Dedifferentiated amniotic fluid mesenchymal stem cell (primary cell): ENCODE data around the gene FAAH2.
"Not testable (repeated sequence)": the region's sequence is repeated elsewhere in the genome, so short reads cannot be mapped to it uniquely, and the experiment has no call there.

Experiments
- DNase-seq: peaks from one replicate; pipeline ENCODE4 v3.0.0-alpha.2; 2016; ENCODE audit errors: extremely low spot score

The FAAH2 gene

GRCh38 chrX:57380026-57380796 lies 93.7 kb downstream of the FAAH2 start:
- no peak for DNase-seq

DNA sequence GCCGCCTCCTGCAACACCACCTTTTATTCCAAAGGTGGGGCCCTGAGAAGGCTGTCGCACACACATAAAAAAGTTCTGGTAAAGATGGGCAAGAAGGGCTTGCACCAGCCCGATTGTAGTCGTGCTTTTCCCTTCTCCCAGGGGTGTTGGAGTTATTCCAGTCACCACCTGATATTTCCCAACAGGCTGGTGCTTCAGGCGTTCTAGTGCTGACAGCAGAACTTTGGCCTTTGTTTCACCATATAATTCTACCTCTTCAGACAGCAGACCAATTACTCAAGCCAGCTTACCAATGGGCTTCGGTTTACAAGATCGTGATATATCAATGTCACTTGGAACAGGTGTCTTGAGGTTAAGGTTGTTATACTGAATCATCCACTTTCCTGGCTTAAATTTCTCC lies 107.7 kb downstream of the FAAH2 start:
- DNase-seq, result not testable (repeated sequence)

DNA sequence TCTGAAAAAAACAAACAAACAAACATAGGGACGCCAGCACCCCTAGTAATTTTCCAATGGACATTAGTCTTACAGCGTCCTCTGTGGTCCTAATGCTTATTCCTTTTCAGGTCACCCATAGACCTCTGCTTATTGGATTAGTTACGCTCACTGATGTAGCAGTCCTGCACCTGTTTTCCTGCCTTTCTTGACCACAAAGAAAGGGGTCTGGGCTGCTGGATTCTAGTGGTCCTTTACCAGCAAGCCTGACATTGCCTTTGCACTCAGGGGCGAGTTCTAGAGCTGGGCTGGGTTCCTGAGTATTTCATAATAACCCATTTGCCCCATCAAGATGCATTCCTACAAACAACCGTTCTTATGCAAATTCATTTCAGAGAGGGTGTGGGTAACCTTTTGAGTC lies 116.7 kb downstream of the FAAH2 start:
- not testable (repeated sequence) for DNase-seq

DNA sequence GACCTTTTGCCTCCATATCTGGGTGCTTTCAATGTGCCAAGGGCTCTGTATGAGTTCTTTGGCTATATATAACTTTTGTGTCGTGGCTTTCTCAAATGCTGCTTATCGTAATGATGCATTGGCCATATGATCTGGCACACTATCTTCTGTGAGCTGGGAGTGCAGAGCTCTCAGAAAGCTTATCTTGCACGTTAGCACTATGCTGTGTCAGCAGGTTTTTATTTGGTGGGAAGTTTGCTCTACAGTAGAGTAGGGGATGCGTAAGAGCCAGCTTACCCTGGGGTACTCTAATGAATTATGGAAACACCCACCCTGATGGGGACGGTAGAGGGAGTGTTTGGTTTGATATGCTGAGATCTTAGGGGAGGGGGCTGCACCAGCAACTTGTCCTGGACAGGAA lies 119.6 kb downstream of the FAAH2 start:
- no peak for DNase-seq

GRCh38 chrX:57417827-57418226 lies 131.3 kb downstream of the FAAH2 start:
- DNase-seq, result no peak

DNA sequence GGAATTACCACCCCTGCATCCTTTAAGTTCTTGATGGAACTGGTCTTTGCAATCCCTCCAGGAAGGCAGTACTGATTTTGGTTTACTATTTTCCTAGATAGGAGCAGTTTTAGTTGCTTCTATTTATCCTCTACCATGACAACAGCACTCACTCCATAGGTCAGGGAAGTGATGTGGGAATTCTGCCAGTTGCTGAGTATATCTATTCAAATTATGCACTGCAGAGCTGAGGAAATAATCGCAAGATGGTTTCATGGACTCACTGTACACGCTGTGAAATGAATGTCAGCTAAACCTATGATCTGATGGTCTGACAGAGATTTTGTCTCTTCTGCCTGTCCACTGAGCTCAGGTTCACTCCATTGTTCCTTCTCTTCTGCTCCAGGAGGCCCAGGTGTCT lies 135.8 kb downstream of the FAAH2 start:
- no peak for DNase-seq

DNA sequence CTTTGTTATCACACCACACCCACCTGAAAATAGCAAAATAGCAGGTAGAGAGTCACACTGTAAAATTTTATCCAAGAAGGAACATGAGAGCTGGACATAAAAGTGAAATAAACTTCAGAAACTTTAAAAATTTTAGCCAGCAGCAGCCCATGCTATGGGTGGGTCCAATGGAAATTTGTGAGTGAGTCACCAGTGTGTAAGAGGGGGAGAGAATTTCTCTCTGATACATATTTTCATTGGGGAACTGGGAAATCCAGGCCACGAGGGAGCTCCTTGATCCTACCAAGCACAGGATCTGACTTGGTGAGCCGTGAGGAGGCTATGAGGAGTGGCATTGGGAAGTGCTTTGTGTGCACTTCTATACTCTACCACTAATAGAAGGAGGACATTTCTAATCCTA lies 136.3 kb downstream of the FAAH2 start:
- DNase-seq, result no peak

- DNase-seq, result no peak
These were observed 158.6 kb downstream of the FAAH2 start for GRCh38 chrX:57445076-57445475.

DNA sequence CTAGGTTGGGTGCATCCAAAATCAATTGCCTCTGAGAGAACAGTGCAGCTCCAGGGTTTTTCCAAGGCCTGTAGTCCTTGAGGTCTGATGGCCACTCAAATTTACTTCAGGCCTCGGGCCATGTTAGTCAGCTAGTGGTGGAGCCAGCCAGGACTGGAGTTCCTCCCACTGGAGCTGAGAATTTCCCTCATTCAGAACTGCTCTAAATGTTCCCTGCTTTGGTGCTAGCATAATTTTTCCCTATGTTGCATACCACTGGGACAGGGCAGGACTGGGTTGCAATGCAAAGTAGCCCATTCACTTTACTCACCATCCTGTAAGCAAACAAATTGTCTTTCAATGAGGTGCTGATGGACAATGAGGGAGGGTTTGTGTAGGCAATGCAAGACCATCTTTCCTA lies 159.3 kb downstream of the FAAH2 start:
- no peak for DNase-seq

DNA sequence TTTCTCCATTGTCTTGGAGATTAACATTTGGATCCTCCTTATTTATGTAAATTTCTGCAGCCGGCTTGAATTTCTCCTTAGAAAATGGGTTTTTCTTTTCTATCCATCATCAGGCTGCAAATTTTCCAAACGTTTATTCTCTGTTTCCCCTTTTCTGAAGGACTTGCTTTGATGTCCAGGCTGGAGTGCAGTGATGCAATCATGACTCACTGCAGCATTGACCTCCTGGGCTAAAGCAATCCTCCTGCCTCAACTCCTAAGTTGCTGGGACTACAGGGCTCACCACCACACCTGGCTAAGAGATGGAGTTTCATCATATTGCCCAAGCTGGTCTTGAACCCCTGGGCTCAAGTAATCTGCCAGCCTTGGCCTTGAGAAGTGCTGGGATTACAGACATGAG lies 161.3 kb downstream of the FAAH2 start:
- DNase-seq, result no peak

DNA sequence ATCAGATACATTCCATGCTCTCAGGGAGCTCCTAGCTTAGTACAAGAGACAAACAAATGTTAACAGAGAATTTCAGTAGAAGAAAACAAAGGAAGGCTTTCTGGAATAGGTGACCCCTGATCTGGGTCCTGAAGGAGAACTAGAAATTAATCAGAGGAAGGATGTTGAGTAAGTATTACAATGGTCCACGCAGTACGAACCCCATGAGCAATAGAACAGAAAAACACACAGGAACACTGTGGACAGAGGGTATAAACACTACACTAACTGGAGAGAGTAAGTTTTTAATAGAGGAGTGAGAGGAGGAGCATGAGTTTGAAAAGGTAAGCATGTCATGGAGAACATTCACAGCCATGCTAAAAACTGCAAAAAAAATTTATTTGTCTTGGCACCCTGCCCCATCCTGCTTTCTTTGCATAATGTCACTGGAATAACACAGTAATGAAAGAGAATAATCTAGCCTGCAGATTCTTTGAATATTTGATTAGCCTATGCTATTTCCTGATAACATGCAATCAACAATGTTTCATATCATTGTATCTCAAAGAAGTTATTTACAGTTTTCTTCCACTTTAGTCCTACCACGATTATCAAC lies 165.0 kb downstream of the FAAH2 start:
- DNase-seq, result no peak

DNA sequence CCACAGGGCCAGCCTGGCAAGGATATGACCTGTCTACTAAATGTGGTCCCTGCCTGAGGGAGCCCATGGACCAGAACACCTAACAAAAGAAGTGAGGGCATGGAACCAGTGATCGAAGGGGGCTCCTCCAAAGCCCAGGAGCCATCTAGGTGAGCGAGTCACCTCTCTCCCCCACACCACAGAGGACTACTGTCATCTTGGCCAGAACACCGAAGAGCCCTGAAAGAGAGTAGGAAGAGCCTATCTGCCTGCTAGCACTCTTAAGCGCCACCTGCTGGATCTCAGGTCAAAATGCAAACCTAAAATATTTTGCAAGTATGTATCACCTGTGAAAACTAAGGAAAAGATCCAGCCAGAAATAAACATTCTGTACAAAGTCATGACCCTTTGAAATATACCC lies 167.4 kb downstream of the FAAH2 start:
- DNase-seq, result no peak

DNA sequence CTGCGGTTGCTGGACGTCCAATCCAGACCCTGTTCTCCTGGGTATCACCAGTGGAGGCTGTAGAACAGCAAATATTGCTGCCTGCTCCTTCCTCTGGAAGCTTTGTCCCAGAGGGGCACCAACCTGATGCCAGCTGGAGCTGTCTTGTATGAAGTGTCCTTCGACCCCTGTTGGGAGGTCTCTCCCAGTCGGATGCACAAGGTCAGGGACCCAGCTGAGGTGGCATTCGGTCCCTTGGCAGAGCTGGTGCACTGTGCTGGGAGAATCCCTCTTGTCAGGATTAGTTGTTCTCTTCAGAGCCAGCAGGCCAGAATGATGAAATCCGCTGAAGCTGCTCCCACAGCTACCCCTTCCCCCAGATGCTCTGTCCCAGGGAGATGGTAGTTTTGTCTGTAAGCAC lies 195.0 kb downstream of the FAAH2 start:
- DNase-seq, result no peak

- no peak for DNase-seq
These were observed 230.0 kb downstream of the FAAH2 start for GRCh38 chrX:57516491-57516890.

GRCh38 chrX:57519578-57520118 lies 233.1 kb downstream of the FAAH2 start:
- no peak for DNase-seq

DNA sequence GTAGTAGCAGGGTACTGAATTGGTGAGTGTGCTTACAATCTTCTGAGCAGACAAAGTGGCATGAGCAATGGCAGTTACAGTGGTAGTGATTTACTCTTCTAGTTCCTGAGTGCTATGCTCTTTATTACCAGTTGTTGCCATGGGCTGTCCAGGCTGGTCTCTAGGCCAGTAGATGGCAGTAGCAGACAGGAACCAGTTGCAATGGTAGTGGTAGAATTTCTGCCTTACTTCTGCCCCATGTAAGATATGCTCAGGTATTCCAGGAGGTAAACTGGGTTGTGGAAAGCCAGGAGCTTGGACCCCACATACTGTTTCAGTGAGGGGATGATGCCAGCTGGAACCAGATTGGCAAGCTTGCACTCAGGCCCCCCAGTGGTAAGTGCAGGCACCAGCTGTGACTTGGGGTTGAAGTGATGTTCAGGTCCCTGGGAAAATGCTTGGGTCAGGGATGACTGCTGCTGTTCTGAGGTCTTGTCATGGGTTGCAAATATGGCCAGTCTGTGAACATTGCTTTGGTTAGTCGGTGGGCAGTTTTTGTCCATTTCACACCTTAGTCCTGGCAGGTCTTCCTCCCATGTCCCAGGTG lies 242.3 kb downstream of the FAAH2 start:
- DNase-seq, result no peak
